SK-N-MC (cell line): ENCODE data around the gene B4GALNT4.

Experiments used
- EZH2 ChIP-seq: fragments of 200-600 bp; sonication (generic); IDR thresholded peaks from one replicate; pipeline ENCODE4 v1.6.1; 2017; ENCODE audit warnings: antibody characterized with exemption
- FOXP2 ChIP-seq: optimal IDR thresholded peaks from 2 replicates; pipeline ENCODE3; 2011; ENCODE audit warnings: mild to moderate bottlenecking, moderate library complexity; ENCODE audit not compliant: insufficient read depth; ENCODE audit errors: extremely low read length, control extremely low read depth
- POLR2AphosphoS5 ChIP-seq: IDR thresholded peaks from 2 replicates; pipeline ENCODE4 v1.6.1; 2012; ENCODE audit warnings: mild to moderate bottlenecking, low read depth, low read length, borderline replicate concordance

DNA sequence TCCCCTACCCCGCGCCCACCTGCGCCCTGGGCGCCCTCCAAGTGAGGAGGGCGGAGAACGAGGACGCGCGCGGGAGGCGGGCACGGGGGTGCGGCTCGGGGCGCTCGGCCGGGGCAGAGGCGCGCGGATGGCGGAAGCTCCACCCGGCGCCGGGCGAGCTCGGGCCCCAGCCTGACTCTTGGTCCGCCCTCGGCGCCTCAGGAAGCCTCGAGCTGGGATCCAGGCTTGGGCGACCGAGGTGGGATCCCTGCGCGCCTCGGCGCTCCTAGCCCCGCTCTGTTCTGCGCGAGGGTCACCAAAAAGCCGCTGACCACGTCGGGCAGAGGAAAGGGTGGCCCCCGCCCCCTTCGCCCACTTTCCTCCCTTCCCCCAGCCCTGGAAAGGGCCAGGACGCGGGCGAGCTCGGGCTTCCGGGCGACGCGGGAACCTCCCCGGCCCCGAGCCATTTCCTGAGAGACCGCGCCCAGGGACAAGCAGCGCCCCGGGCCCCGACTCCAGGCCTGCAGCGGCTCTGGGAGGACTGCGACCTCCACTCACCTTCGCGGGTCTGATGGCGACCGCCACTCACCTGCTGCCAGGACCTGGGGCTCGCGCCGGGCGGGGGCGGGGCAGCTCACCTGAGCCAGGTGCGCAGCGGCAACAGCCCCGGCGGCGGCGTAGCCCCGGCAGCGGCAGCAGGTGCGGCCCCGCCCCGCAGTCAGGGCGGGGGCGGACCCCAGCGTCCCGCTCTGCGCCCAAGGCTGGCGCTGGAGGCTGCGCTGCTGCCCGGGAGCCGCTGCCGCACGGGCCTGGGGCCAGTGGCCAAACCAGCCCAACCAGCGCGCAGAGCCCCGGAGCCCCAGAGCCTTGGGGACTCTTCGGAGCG, 47.7 kb downstream of the B4GALNT4 start:
- TF ChIP-seq POLR2AphosphoS5 (no peak), EZH2 (no peak), FOXP2 (no peak)
